ENCODE results near the gene IGFL4.

GRCh38 chr19:45996933-45997332 lies 43.9 kb downstream of the IGFL4 start:
- TF ChIP-seq EZH2 (IDR thresholded peaks at IDR 0.05; ENCODE audit: borderline replicate concordance, low read length), result no peak
- TF ChIP-seq CTCF (IDR thresholded peaks at IDR 0.05; ENCODE audit: low read length), result no peak

Measured in OCI-LY1 (cell line).